ENCODE measurements around the gene FOXK1.

FOXK1 gene

DNA sequence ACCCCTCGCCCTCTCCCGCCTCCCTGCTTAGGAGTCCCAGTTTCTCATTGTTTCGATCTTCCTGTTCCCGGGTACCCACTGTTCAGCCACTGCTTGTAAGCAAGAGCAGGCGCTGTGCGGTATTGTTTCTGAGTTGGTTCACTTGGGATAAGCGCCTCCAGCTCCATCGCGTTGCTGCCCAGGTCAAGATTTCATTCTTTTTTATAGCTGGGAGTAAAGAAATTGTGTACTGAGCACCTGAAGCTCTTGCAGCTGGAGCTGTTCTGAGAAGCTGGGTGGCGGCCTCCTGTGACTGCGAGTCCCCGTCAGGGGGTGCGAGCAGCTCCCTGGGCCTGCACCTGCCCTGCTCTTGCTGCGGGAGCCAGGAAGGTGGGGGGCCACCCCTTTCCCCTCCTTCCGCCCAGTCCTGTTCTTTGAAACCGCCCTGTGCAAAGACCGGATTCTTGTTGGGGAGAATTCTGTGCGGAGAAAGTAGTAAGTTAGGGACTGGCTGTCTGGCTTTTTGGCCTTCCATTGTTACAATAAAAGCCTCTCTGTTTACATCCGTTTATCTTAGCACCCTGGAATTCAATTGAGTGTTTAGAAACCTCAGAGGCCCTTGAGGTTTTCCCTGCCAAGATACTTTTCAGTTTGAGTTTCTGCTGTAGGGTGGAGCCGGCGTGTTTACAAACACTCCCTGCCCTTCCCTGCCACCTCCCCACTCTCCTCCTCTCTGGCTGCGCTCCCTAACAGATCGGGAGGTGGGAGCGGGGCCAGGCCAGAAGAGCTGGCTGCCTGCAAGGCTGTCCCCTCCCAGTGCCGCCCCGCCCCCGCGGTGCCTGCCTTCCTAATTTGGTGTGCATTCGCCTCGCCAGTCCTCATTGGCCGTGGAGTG, 62.5 kb downstream of the FOXK1 start:
- DNase-seq (ENCODE audit: low spot score) (peak; percentile 100), ATAC-seq (ENCODE audit: low read depth) (peak; percentile 93)
- Histone ChIP-seq H3K27ac (ENCODE audit: poor library complexity, severe bottlenecking) (peak overlapping the region; percentile 94), H3K27me3 (ENCODE audit: insufficient read depth, poor library complexity, severe bottlenecking) (no peaks in the 10 kb centered on the region), H3K36me3 (ENCODE audit: low read depth) (peaks cover 50% of the 10 kb centered on the region), H3K4me3 (ENCODE audit: severe bottlenecking) (no peak overlapping the region), H3K4me1 (ENCODE audit: insufficient read depth, poor library complexity, severe bottlenecking) (peaks cover 26% of the 10 kb centered on the region), H3K9me3 (ENCODE audit: severe bottlenecking) (no peaks in the 10 kb centered on the region)
- TF ChIP-seq, protein P1, sequence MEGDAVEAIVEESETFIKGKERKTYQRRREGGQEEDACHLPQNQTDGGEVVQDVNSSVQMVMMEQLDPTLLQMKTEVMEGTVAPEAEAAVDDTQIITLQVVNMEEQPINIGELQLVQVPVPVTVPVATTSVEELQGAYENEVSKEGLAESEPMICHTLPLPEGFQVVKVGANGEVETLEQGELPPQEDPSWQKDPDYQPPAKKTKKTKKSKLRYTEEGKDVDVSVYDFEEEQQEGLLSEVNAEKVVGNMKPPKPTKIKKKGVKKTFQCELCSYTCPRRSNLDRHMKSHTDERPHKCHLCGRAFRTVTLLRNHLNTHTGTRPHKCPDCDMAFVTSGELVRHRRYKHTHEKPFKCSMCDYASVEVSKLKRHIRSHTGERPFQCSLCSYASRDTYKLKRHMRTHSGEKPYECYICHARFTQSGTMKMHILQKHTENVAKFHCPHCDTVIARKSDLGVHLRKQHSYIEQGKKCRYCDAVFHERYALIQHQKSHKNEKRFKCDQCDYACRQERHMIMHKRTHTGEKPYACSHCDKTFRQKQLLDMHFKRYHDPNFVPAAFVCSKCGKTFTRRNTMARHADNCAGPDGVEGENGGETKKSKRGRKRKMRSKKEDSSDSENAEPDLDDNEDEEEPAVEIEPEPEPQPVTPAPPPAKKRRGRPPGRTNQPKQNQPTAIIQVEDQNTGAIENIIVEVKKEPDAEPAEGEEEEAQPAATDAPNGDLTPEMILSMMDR (IDR thresholded peaks at IDR 0.05; ENCODE audit: poor library complexity, severe bottlenecking) = no peak

DNA sequence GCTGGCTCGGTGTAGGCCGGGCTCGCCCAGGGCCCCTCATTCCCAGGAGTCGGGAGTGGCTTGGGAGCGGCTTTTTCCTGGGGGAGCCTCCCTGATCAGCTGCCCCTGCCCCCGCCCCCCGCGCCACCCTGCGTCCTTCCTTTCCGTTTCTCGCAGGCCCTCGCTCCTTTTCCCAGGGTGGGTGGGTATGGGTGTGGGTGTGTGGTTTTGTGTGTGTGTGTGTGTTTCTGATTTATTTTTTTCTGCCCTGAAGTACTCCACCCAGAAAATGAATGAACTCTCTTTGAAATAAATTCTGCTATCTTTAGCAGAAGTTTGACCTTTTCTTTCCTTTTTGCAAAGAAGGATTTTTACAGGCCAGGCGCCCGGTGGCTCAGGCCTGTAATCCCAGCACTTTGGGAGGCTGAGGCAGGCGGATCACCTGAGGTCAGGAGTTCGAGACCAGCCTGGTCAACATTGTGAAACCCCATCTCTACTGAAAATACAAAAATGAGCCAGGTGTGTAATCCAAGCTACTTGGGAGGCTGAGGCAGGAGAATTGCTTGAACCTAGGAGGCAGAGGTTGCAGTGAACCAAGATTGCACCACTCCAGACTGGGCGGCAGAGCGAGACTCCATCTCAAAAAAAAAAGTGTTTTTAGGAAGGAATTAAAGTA, 63.3 kb downstream of the FOXK1 start:
- DNase-seq (ENCODE audit: low spot score) (no peak), ATAC-seq (ENCODE audit: low read depth) (no peak; the same call in 2 of the 3 replicates)
- TF ChIP-seq, protein P1 (IDR thresholded peaks at IDR 0.05; ENCODE audit: poor library complexity, severe bottlenecking) = no peak
- peaks cover 50% of the 10 kb centered on the region for H3K36me3 ChIP-seq (ENCODE audit: low read depth)
- no peaks in the 10 kb centered on the region for H3K27me3 ChIP-seq (ENCODE audit: insufficient read depth, poor library complexity, severe bottlenecking)
- H3K9me3 ChIP-seq (ENCODE audit: severe bottlenecking) = no peaks in the 10 kb centered on the region
- H3K4me3 ChIP-seq (ENCODE audit: severe bottlenecking) = peak overlapping the region; percentile 25
- H3K27ac ChIP-seq (ENCODE audit: poor library complexity, severe bottlenecking) = peak overlapping the region; percentile 94
- H3K4me1 ChIP-seq (ENCODE audit: insufficient read depth, poor library complexity, severe bottlenecking) = peaks cover 26% of the 10 kb centered on the region

DNA sequence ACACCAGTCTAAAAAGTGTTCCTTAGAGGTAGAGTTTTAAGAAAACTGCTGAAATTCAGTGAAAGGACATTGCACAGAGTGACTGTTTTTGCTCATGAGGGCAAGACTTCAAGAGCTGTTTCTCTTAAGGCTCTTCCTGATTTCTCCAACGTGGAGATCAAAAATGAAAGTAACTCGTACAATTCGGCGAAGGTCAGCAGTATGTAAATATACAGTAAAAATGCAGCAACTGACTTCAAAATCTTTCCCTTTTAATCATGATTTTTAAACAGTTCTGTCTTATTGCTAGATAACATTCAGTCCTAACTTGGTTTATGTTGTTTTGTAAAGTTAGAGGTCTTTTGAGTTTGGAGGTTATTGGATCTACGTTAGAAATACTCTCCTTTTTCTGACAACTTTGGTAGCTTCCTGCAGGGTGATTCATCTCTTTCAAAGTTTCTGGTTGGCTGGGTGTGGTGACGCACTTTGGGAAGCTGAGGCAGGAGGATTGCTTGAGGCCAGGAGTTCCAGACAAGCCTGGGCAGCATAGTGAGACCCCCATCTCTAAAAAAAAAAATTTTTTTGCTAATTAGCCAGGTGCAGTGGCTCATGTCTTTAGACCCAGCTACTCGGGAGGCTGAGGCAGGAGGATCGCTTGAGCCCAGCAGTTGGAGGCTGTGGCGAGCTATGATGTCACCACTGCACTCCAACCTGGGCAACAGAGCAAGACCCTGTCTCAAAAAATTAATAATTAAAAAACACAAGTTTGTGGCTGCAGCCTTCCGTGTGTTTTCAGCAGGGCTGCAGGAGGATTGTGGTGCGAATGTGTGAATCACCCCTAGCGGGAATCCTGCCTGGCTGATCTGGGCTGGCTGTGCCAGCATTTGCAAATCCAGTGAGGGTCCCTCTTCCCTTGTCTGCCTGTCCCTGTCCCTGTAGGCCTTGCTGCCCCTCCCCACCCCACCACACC, 64.2 kb downstream of the FOXK1 start:
- Histone ChIP-seq H3K9me3 (ENCODE audit: severe bottlenecking) (no peaks in the 10 kb centered on the region), H3K27ac (ENCODE audit: poor library complexity, severe bottlenecking) (peak overlapping the region; percentile 94), H3K4me1 (ENCODE audit: insufficient read depth, poor library complexity, severe bottlenecking) (peaks cover 26% of the 10 kb centered on the region), H3K4me3 (ENCODE audit: severe bottlenecking) (peak overlapping the region; percentile 25), H3K36me3 (ENCODE audit: low read depth) (peaks cover 49% of the 10 kb centered on the region), H3K27me3 (ENCODE audit: insufficient read depth, poor library complexity, severe bottlenecking) (no peaks in the 10 kb centered on the region)
- DNase-seq (ENCODE audit: low spot score) (no peak), ATAC-seq (ENCODE audit: low read depth) (no peak)
- TF ChIP-seq, protein P1 (IDR thresholded peaks at IDR 0.05; ENCODE audit: poor library complexity, severe bottlenecking) = no peak

DNA sequence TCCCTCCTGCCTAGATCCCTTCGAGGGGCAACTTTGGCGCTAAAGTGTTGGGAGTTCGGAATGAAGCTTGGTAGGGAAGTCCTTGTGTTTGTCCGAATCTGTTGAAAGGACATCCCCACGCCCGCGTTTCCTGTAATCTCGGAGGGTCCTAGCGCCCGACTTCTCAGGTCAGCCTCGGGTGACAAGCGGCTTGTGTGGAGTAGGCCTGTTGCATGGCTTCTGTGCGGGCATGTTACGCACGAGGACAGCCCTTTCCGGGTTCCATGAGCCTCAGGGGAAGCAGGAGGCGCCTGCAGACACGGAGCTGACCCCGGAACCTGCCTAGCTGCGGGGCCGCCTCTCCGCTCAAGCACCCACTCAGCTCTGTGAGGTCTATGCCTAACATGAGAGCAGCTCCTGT, 64.9 kb downstream of the FOXK1 start:
- TF ChIP-seq, protein P1 (IDR thresholded peaks at IDR 0.05; ENCODE audit: poor library complexity, severe bottlenecking) = no peak
- Histone ChIP-seq H3K9me3 (ENCODE audit: severe bottlenecking) (no peaks in the 10 kb centered on the region), H3K36me3 (ENCODE audit: low read depth) (peaks cover 49% of the 10 kb centered on the region), H3K27me3 (ENCODE audit: insufficient read depth, poor library complexity, severe bottlenecking) (no peaks in the 10 kb centered on the region), H3K4me3 (ENCODE audit: severe bottlenecking) (no peak overlapping the region), H3K4me1 (ENCODE audit: insufficient read depth, poor library complexity, severe bottlenecking) (peaks cover 26% of the 10 kb centered on the region), H3K27ac (ENCODE audit: poor library complexity, severe bottlenecking) (peak overlapping the region; percentile 94)
- ATAC-seq (ENCODE audit: low read depth) (no peak), DNase-seq (ENCODE audit: low spot score) (no peak)
